ENCODE data around the gene CFAP90. TPM values are rescaled to one million over a fixed set of nuclear protein-coding genes. Genes with fewer than 3 reads are reported as not detected.

The CFAP90 gene, protein sequence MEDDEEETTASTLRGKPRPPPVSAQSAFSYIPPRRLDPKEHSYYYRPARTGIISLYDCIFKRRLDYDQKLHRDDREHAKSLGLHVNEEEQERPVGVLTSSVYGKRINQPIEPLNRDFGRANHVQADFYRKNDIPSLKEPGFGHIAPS
- not detected in 2 replicates for total RNA-seq

- DNase-seq (ENCODE audit: low read depth in 2 of 2): peak; percentile 27 to 71
Measured at GRCh38 chr5:7850395-7851239, at the start of gene CFAP90. CFAP90 (minus strand) TSS chr5:7851133; CDS start chr5:7851021, 112 bp downstream.

- DNase-seq (ENCODE audit: low read depth in 2 of 2): peak; percentile 34 to 37
Measured at GRCh38 chr5:7897014-7897600, 46.2 kb upstream of the CFAP90 start.

- DNase-seq (ENCODE audit: low read depth in 2 of 2): no peak
Measured at GRCh38 chr5:7894860-7895259, 43.9 kb upstream of the CFAP90 start.

- no peak for DNase-seq (ENCODE audit: low read depth in 2 of 2)
Measured at GRCh38 chr5:7894439-7894838, 43.5 kb upstream of the CFAP90 start.

GRCh38 chr5:7888901-7889300 lies 38.0 kb upstream of the CFAP90 start:
- DNase-seq (ENCODE audit: low read depth in 2 of 2): no peak

DNA sequence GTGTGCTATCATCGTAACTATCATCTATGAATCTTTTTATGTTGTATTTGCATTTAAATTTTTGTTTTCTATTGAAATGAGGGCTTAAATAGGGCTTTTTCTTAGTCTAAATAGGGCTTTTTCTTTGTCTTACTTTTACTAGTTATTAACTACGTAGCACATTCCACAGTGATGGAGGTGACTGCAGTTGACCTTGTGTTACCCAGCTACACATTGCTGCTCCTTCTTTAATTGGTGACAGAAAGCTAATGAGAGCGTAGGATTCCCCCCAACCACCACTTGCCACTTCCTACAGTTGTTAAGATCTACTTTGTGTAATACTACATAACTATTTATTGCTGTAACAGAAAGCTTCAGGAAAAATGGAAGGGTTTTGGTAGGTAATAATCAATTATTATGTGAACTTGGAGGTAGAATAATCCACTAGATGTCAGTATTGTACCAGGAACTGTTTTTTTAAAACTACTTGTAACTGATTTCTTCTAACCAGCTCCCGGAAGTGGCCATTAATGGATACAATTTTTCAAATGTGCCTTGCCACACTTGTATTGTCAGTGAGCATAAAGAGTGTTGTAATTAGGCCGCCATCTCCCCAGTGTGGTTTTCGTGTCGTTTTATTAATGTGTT lies 36.0 kb upstream of the CFAP90 start:
- peak; percentile 55 to 61 for DNase-seq (ENCODE audit: low read depth in 2 of 2)

DNA sequence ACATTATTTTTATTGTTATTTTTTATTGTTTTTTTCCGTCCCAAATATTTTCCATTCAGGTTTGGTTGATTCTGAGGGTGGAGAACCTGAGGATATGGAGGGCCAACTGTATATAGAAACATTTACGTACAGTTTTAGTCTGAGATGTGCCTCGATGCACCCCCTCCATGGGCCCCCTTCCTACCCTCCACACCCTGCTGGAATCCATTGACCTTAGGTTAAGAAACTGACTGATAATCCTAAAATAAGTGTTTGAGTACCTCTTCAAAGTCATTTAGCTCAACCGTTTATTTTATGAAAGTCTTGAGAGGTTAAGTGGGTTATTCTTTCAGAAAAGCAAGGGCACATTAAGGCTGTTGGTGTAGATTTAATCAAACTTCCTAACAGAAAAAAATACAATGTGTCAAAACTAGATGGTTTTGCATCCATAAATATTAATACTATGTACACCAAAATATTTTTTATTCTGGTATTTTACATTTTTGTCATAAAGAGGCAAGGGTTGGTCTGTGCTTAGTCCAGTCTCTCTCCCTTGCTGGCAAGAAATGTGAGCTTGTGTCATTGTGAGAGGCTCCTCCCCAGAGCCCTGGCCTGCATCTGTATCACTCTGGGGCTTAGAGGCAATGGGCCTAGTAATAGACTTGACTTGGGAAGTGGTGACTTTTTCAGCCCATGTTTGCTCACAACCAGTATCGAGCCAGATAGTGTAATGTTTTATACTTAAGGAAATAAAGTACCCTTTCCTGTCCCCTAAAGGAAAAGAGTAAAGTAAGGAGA lies 33.7 kb upstream of the CFAP90 start:
- no peak for DNase-seq (ENCODE audit: low read depth in 2 of 2)

GRCh38 chr5:7882926-7883325 lies 32.0 kb upstream of the CFAP90 start:
- no peak for DNase-seq (ENCODE audit: low read depth in 2 of 2)

DNA sequence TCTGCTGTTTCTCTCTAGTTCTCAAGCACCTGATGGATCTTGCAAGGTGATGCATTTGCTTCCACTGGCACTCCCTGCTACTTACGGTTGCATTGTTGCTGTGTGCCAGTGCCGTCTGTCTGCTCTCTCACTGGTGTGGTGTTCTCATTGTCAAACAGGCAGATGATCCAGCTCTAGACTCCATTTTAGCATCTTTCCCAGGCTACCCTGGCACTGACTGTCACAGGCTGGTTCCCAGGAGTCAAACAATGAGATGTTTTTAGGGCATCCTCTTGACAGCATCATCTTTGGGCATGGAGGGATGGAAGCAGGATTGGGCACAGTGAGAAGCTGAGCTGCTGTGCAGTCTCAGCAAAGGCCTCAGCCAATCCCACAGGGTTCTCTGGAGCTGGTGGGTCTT lies 30.9 kb upstream of the CFAP90 start:
- DNase-seq (ENCODE audit: low read depth in 2 of 2): no peak

DNA sequence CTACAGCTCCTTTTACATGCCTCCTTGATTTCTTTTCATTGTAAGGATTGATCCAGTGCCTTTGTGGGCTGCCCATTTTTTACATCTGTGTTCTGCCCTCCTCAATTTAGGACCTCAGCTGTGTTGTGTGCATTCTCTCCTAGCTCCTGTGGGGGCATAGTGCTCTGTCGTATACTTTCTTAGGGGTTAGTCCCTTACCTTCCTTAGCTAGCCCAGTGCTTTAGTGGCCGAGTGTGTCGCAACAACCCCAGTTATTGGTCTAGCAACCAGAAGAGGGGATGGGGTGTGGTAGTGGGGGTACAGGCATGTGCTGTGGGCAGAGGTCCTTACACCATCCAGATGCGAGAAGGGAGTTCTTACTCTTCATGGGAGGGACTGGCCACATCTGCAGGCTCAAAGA lies 30.2 kb upstream of the CFAP90 start:
- DNase-seq (ENCODE audit: low read depth in 2 of 2): no peak

GRCh38 chr5:7878381-7878873 lies 27.5 kb upstream of the CFAP90 start:
- DNase-seq (ENCODE audit: low read depth in 2 of 2): no peak

DNA sequence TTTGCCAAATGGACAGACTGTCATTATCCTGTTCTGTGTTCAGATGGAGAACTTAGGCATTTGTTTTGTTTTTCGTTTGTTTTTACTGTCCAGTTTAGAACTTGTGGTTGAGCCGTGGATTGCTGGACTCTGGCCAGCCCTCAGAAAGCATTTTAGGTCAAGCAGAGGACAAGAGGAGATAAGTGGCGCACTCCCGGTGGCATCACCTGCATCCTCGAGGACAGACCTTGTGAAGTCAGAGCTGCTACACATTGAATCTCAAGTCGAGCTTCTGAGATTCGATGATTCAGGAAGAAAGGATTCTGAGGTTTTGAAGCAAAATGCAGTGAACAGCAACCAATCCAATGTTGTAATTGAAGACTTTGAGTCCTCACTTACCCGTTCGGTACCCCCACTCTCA lies 26.9 kb upstream of the CFAP90 start:
- DNase-seq (ENCODE audit: low read depth in 2 of 2): peak in 1 of 2 donors; percentile 5

GRCh38 chr5:7876867-7877266 lies 25.9 kb upstream of the CFAP90 start:
- peak in 1 of 2 donors; percentile 12 for DNase-seq (ENCODE audit: low read depth in 2 of 2)

DNA sequence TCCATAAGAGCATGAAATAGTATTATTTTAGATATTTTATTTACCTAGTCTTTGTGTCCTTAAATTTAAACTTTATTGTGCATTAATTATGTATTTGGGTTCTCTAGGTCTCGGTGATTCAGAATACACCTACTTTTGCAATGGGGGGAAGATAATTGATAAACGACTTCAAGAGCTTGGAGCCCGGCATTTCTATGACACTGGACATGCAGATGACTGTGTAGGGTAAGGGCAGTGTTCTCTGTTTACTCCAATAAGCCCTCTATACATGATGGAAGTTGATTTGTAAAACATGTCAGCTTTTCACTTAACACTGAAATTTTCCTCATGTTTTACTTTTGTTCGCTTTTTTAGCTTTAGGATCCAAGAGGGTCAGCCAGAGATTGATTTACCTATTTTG lies 24.2 kb upstream of the CFAP90 start:
- no peak for DNase-seq (ENCODE audit: low read depth in 2 of 2)

DNA sequence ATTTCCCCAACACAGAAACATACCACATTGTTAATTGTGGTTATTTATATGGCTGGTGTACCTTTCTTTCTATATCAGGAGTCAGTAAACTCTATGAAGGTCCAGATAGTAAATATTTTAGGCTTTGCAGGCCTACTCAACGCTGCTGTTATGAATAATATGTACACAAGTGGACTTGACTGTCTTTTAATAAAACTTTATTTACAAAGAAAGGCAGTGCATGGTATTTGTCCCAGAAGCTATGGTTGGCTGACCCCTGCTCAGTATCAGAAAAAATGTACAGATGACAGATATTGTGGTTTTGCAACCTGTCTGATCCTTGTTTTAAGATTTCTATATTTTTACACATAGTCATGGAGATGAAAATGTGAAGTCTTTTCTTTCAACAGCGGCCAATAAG lies 23.7 kb upstream of the CFAP90 start:
- DNase-seq (ENCODE audit: low read depth in 2 of 2): no peak

- DNase-seq (ENCODE audit: low read depth in 2 of 2): no peak
Measured at GRCh38 chr5:7873216-7873615, 22.3 kb upstream of the CFAP90 start.

GRCh38 chr5:7872517-7873130 lies 21.7 kb upstream of the CFAP90 start:
- peak in 1 of 2 donors; percentile 29 for DNase-seq (ENCODE audit: low read depth in 2 of 2)

- no peak for DNase-seq (ENCODE audit: low read depth in 2 of 2)
Measured at GRCh38 chr5:7871653-7872052, 20.7 kb upstream of the CFAP90 start.

GRCh38 chr5:7869474-7870136 lies 18.7 kb upstream of the CFAP90 start:
- peak; percentile 16 to 29 for DNase-seq (ENCODE audit: low read depth in 2 of 2)

GRCh38 chr5:7868773-7869473 lies 18.0 kb upstream of the CFAP90 start, which contains the start of the genes FASTKD3 and MTRR:
FASTKD3 (minus strand) TSS chr5:7869031; CDS start chr5:7868083, 948 bp downstream.
MTRR (plus strand) TSS chr5:7869148; CDS start chr5:7870795, 1,647 bp downstream.
- DNase-seq (ENCODE audit: low read depth in 2 of 2): peak; percentile 96 to 97

All from lung microvascular endothelial cell (primary cell).